Mammary epithelial cell (primary cell): ENCODE results near the gene MAP6.

Source experiments
- EZH2 ChIP-seq: IDR thresholded peaks from 2 replicates; pipeline ENCODE4 v1.6.1; 2012; ENCODE audit warnings: low read length, inconsistent platforms, borderline replicate concordance
- TF ChIP-seq, protein P1 (sequence below), 2 donors: IDR thresholded peaks in 1 of 2; conservative IDR thresholded peaks in 1 of 2; 2 replicates each; pipeline ENCODE4 v1.5.1; 2011 to 2012; ENCODE audit warnings: inconsistent platforms in 2 of 2, low read length in 2 of 2, mild to moderate bottlenecking in 2 of 2, control low read depth in 1 of 2, low read depth in 1 of 2; ENCODE audit not compliant: insufficient read depth in 1 of 2; ENCODE audit errors: extremely low read depth in 1 of 2

DNA sequence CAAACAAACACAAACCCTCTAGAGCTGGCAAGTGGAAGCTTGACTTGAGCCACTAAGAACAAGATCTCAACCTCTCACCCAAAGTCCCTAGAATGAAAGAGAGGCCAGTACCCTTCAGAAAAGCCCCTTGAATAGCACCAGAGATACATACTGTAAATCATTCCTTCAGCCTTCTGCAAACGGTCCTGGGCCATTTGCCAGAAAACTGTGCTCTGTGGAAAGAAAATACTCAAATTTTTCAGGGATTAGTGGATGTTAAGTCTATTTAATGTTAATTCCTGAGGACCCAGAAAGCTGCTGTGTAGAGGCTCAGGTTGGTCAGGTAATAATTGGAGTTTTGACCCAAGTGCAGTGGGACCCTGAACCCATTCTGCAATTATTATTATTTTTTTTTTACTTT is 89.9 kb downstream of the MAP6 start:
- TF ChIP-seq, protein P1, sequence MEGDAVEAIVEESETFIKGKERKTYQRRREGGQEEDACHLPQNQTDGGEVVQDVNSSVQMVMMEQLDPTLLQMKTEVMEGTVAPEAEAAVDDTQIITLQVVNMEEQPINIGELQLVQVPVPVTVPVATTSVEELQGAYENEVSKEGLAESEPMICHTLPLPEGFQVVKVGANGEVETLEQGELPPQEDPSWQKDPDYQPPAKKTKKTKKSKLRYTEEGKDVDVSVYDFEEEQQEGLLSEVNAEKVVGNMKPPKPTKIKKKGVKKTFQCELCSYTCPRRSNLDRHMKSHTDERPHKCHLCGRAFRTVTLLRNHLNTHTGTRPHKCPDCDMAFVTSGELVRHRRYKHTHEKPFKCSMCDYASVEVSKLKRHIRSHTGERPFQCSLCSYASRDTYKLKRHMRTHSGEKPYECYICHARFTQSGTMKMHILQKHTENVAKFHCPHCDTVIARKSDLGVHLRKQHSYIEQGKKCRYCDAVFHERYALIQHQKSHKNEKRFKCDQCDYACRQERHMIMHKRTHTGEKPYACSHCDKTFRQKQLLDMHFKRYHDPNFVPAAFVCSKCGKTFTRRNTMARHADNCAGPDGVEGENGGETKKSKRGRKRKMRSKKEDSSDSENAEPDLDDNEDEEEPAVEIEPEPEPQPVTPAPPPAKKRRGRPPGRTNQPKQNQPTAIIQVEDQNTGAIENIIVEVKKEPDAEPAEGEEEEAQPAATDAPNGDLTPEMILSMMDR (conservative IDR thresholded peaks at IDR 0.05 in 1 of 2, IDR thresholded peaks at IDR 0.05 in 1 of 2; ENCODE audit: extremely low read depth in 1 of 2, insufficient read depth in 1 of 2, low read depth in 1 of 2, low read length in 2 of 2), result no peak
- no peak for TF ChIP-seq EZH2
